ENCODE measurements around the gene VGF.
"Not testable (repeated sequence)": the region's sequence is repeated elsewhere in the genome, so short reads cannot be mapped to it uniquely, and the experiment has no call there.

VGF gene

GRCh38 chr7:101165075-101165957 lies at the start of gene VGF:
VGF (minus strand) TSS chr7:101165569; CDS start chr7:101164843, 726 bp downstream.
- FAIRE-seq (peak; percentile 96), DNase-seq (ENCODE audit: low spot score) (peak; percentile 100)

GRCh38 chr7:101212014-101212413 lies 46.6 kb upstream of the VGF start:
- DNase-seq (ENCODE audit: low spot score) = no peak
- FAIRE-seq = no peak

GRCh38 chr7:101211501-101211900 lies 46.1 kb upstream of the VGF start:
- FAIRE-seq (no peak), DNase-seq (ENCODE audit: low spot score) (no peak)

- FAIRE-seq (no peak), DNase-seq (ENCODE audit: low spot score) (no peak)
These were observed 44.8 kb upstream of the VGF start for GRCh38 chr7:101210143-101210542.

- DNase-seq (ENCODE audit: low spot score) = no peak
- no peak for FAIRE-seq
These were observed 43.4 kb upstream of the VGF start for GRCh38 chr7:101208794-101209193.

- FAIRE-seq (no peak), DNase-seq (ENCODE audit: low spot score) (no peak)
These were observed 42.1 kb upstream of the VGF start for GRCh38 chr7:101207459-101207858.

GRCh38 chr7:101206665-101207042 lies 41.3 kb upstream of the VGF start:
- FAIRE-seq = no peak
- DNase-seq (ENCODE audit: low spot score) = no peak

GRCh38 chr7:101205901-101206664 lies 40.7 kb upstream of the VGF start:
- DNase-seq (ENCODE audit: low spot score) = no peak
- no peak for FAIRE-seq

- not testable (repeated sequence) for FAIRE-seq; DNase-seq (ENCODE audit: low spot score)
These were observed 38.7 kb upstream of the VGF start for GRCh38 chr7:101203740-101204738.

DNA sequence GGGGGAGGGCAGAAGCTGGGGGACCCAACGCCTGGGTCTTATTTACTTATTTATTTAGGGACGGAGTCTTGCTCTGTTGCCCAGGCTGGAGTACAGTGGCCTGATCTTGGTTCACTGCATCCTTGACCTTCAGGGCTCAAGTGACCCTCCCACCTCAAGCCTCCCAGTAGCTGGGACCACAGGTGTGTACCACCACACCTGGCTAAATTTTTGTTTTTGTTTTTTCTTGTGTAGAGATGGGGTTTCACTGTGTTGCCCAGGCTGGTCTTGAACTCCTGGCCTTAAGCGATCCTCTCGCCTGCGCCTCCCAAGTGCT lies 37.2 kb upstream of the VGF start:
- DNase-seq (ENCODE audit: low spot score) (no peak), FAIRE-seq (no peak)

GRCh38 chr7:101201695-101202602 lies 36.6 kb upstream of the VGF start:
- DNase-seq (ENCODE audit: low spot score) (no peak), FAIRE-seq (no peak)

GRCh38 chr7:101200862-101201599 lies 35.7 kb upstream of the VGF start, which contains the start of gene MOGAT3:
MOGAT3 (minus strand) TSS chr7:101201036; CDS start chr7:101200854, 182 bp downstream.
- no peak for DNase-seq (ENCODE audit: low spot score)
- FAIRE-seq = no peak

GRCh38 chr7:101200504-101200861 lies 35.1 kb upstream of the VGF start:
- FAIRE-seq (no peak), DNase-seq (ENCODE audit: low spot score) (no peak)

DNA sequence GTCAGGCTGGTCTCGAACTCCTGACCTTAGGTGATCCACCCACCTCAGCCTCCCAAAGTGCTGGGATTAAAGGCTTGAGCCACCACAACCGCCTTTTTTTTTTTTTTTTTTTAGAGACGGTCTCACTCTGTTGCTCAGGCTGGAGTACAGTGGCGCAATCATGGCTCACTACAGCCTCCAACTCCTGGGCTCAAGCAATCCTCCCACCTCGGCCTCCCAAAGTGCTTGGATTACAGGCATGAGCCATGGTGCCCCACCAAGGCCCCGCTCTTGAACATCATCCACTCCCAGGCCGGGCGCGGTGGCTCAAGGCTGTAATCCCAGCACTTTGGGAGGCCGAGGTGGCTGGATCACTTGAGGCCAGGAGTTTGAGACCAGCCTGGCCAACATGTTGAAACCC lies 34.2 kb upstream of the VGF start:
- not testable (repeated sequence) for FAIRE-seq; DNase-seq (ENCODE audit: low spot score)

GRCh38 chr7:101198476-101198875 lies 33.1 kb upstream of the VGF start:
- FAIRE-seq (no peak), DNase-seq (ENCODE audit: low spot score) (no peak)

GRCh38 chr7:101197991-101198390 lies 32.6 kb upstream of the VGF start:
- FAIRE-seq (no peak), DNase-seq (ENCODE audit: low spot score) (no peak)

DNA sequence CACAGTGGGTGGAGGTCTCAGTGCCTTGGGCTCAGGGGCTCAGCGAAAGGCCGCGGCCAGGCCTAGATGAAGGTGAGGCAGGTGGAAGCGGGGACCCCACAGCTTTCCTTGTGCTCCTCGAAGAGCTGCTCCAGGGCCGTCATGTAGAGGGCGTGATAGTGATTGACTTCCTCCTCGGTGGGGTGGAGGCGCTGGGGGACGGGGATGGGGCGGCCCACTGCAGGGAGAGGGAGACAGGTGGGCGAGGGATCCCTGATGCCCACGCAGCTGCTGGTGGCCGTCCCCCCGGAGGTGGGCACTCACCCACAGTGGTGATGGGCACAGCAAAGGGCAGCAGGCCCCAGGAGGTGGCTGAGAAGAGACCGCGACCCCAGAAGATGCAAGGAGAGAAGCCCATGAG lies 30.5 kb upstream of the VGF start:
- DNase-seq (ENCODE audit: low spot score) = no peak

GRCh38 chr7:101189109-101189508 lies 23.7 kb upstream of the VGF start:
- FAIRE-seq = no peak
- DNase-seq (ENCODE audit: low spot score) = no peak

More for the DNA sequence above, 30.5 kb upstream of the VGF start:
- FAIRE-seq = peak; percentile 5

- FAIRE-seq = no peak
These were observed 21.6 kb upstream of the VGF start for GRCh38 chr7:101186844-101187428.

More at GRCh38 chr7:101186844-101187428, 21.6 kb upstream of the VGF start:
- DNase-seq (ENCODE audit: low spot score) = no peak
